Ecto neural progenitor cell (in vitro differentiated cells): ENCODE results near the gene N4BP3.
"Not testable (repeated sequence)": the region's sequence is repeated elsewhere in the genome, so short reads cannot be mapped to it uniquely, and the experiment has no call there.

Source experiments
- DNase-seq: peaks from one replicate; pipeline ENCODE4 v3.0.0-alpha.2; 2018; ENCODE audit warnings: low spot score

N4BP3 gene, protein sequence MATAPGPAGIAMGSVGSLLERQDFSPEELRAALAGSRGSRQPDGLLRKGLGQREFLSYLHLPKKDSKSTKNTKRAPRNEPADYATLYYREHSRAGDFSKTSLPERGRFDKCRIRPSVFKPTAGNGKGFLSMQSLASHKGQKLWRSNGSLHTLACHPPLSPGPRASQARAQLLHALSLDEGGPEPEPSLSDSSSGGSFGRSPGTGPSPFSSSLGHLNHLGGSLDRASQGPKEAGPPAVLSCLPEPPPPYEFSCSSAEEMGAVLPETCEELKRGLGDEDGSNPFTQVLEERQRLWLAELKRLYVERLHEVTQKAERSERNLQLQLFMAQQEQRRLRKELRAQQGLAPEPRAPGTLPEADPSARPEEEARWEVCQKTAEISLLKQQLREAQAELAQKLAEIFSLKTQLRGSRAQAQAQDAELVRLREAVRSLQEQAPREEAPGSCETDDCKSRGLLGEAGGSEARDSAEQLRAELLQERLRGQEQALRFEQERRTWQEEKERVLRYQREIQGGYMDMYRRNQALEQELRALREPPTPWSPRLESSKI

DNA sequence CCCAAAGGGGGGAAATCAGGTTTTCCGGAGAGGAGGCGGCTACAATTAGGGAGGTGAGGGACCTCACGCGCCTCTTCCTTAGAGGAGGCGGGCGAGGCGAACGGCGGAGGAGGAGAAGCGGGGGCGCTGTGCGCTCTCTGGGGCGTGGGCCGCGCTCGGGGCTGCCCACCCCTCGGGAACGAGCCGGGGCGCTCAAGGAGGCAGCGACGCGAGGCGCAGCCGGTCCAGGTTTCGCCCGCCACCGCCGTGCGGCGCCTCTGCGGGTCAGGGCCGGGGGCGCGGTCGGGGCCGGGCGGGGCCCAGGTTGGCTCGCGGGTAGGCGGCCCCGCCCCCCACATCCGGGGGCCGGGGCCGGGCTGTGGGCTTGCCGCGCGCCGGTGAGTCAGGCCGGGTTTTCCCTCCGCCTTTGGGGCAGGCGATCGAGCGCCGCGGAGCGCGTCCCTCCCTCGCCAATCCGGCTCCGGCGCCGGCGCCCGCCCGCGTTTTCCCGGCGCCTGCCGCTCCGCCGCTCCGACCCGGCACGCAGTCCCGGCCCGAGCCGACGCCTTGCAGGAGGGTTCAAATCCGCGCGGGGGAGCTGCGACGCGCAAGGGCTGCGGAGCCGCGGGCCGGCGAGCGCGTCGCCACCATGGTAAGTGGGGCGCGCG is at the start of gene N4BP3:
TSS of gene N4BP3 (plus strand) at position 392 of the 647 bp plus-strand sequence. CDS start 6,052 bp downstream, outside the sequence.
- peak; percentile 93 for DNase-seq

DNA sequence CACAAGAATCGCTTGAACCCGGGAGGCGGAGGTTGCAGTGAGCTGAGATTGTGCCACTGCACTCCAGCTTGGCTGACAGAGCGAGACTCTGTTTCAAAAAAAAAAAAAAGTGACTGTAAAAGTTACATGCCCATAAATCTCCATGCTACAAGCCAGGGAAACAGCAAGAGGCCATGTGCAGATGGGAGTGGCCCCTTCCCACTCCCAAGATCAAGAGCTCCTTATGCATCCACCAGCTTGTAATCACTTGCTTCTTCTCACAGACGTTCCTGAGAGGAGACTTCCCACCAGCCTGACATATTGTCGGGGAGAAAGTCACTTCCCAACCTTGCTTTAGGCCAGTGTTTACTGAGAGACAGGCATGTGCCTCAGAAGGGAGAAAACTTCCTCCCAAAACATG is 45.6 kb upstream of the N4BP3 start:
- no peak for DNase-seq

DNA sequence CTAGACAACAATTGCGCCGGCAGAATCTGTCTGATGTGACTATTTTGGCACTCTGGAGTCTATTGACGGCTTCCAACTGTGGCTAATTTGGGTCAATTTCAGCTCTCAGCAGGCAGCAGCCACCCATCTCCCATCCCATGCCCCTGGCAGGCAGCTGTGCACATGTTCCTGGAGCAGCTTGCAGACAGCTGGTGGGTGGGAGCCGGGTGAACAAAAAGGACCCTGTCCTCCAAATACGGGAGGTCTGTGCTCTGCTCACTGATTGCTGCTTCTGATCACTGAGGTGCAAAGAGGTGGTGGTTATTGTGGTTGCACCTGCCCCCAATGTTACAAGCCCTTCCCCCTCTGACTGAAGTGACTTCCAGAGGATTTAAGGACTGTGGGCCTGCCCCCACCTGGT is 45.0 kb upstream of the N4BP3 start:
- no peak for DNase-seq

DNA sequence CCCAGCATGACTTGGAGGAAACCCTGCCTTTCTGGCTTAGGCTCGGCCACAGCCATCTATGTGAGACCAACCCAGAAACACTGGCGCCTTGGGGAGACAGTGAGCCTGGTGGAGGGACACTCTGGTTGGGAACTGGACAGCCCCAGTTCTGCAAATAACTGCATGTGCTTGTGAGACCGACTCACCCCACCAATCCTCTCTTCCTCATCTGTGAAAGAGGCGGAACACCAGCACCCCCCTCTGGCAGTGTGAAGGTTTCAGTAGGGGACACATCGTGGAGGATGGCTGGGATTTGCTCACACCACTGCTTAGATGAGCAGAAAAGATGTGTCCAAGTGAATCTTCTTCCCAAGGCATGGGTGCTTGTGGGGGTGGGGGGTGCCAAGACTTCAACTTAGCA is 43.4 kb upstream of the N4BP3 start:
- peak; percentile 69 for DNase-seq

DNA sequence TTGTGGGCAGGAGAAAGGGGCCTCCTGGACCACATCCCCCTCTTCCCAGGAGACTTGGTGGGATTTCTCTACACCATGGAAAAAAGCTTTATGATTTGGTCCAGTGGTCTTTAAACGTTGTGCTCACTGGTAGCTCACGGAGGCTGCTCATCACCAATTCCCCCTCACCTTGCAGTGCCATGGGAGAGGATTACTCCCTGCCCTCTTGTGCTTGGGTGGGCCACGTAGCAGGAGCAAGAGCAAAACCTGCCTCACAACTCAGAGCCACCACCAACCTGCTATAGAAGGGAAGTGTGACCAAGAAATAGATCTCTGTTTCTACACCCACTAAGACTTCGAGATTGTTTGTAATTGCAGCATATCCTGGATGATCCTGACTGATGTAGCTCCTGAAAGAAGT is 42.2 kb upstream of the N4BP3 start:
- DNase-seq: no peak

DNA sequence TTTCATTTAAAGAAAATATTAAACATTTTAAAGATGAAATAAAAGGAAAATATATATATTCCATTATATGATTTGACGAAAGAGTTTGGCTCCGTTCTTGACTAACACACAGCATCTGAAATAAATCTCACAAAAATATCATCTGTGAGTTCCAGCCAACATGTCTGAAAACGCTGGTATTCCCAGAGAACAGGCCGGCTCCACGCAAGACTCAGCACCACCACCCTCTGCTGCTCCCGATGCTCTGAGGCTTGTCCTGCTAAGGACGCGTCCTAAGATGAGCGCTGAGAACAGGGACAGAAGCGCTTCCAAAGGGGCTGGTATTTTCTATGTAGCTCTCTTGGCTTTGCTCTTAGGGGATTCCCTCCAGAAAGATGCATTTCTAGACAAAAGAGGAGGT is 40.6 kb upstream of the N4BP3 start:
- DNase-seq: no peak

DNA sequence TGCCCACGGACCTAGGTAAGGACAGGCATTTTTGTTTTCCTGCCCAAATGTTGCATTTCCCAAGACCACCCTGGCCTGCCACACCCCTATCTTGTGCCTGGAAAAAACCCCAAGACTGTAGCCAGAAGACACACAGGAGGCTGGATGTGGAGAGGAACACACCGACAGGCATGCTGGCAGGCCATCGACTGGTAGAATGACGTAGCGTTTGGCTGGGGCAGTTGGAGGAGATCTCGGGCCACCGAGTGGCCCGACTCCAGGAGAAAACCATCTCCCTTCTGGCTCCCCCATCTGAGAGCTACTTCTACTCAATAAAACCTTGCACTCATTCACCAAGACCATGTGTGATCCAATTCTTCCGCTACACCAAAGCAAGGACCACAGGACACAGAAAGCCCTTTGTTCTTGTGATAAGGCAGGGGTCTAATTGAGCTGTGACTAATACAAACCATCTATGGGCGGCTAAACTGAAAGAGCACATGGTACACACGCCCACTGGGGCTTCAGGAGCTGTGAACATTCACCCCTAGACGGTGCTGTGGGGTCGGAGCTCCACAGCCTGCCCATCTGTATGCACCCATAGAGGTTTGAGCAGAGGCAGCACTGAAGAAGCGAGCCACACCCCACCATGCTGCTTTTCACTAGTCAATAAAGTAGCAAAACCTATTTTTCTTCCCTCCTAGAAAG is 38.9 kb upstream of the N4BP3 start:
- DNase-seq: no peak

DNA sequence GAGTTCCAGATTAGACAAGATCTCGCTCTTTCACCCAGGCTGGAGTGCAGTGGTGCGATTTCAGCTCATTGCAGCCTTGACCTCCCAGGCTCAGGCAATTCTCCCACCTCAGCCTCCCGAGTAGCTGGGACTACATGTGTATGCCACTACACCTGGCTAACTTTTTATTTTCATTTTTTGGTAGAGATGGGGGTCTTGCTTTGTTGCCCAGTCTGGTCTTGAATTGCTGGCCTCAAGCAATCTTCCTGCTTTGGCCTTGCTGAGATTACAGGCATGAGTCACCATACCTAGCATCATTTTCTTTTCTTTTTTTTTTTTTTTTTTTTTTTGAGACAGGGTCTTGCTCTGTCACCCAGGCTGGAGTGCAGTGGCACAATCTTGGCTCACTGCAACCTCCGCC is 36.4 kb upstream of the N4BP3 start:
- DNase-seq: not testable (repeated sequence)

DNA sequence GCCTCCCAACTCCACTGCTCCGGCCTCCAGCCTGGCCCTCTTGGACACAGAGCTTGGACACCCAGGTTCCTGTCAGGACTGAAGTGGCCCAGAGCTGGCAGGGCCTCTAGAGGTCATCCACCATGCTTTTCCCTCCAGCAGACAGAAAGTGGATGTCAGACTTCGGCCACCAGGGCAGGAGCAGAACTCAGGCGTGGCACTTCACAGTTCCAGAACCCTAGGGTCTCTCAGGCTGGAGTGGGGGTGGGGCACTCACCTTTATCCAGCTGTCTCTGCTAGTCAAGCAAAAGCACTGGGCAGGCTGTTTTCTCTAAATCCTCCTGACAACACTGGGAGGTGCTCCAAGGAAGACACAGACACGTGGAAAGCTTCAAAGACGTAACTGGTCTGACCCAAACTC is 35.6 kb upstream of the N4BP3 start:
- no peak for DNase-seq

DNA sequence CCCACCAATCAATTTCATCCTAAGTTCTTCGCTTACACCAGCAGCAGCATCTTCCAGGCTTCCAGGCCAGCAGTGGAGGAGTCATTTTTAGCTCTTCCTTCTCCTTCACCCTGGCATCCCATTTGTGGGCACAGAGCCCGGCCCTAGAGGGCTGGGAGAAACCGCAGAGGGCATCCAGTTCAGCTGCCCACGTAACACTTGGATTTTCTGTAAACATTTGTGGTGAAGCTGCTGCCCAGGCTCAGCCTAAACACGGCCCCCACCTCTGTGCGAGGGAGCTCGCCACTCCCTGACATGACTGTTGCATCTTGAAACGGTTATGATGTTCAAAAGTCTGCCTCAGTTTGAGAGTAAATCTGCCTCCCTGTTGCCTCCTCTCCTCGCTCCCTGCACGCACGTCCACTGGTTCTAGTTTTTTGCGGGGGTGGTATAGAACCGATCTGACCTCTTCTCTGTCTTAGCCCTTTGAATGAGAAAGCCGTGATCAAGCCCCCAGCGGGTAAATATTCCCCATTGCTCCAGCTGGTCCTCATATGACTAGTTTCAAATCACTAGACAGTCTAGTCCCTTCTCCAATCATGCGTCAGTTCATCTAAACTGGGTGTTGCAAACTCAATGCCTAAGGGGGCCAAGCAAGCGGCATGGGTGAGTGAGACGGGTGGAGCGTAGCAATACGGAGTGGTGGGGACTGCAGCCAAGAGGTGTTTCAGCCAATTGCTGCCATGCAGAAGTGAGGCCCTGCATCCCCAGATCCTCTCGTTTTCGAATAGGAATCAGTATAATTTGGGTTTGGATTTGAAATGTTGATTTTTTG is 34.9 kb upstream of the N4BP3 start:
- no peak for DNase-seq

DNA sequence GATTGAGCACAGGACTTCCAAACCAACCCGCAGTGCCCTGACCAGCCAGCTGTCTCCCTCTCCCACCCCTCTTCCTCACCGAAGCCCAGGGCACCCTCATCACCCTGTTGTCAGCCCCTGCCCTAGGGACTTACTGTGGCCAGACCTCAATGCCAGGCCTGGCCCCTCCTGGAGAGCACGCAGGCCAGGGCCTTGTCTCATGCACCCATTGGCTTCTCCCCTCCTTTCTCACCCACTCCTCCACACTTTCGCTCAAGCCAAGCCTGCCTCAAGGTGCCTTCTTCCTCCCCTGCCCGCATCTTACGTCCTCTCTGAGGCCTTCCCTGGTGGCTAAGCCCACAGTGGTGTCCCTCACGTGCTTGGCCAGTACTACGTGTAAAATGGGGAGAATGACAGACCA is 33.3 kb upstream of the N4BP3 start:
- DNase-seq: no peak

DNA sequence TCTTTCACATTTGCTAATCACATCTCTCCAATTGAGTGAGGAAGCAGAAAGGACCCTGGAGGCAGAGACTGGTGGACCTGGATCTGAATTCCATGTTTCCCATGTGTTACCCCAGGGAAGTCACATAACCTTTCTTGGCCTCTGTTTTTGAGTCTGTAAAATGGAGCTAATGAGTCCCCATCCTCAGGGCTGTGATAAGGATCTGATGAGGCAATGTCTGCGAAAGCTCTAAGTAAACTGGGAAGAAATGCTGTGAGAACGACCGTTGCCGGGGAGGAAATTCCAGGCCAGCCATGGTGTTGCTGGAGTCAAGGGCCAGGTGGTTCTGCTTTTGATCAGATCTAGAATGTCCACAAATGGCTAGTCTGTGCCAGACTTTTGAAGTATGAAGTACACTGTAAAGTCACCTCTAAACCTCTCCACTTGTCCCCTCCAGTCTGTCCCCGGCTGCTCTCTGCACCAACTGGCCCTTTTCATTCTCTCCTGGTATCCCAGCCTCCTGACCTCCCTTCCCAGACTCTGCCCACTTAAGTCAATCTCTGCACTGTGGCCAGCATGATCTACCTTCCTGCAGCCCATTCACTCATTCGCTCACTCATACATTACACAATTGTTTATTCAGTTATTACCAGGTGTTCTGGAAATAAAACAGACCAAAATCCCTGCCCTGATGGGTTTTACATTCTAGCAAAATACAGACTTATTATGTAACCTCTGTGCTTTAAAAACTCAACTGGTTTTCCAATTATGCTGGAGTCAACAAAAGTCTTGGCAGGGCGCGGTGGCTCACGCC is 32.5 kb upstream of the N4BP3 start:
- DNase-seq: no peak

DNA sequence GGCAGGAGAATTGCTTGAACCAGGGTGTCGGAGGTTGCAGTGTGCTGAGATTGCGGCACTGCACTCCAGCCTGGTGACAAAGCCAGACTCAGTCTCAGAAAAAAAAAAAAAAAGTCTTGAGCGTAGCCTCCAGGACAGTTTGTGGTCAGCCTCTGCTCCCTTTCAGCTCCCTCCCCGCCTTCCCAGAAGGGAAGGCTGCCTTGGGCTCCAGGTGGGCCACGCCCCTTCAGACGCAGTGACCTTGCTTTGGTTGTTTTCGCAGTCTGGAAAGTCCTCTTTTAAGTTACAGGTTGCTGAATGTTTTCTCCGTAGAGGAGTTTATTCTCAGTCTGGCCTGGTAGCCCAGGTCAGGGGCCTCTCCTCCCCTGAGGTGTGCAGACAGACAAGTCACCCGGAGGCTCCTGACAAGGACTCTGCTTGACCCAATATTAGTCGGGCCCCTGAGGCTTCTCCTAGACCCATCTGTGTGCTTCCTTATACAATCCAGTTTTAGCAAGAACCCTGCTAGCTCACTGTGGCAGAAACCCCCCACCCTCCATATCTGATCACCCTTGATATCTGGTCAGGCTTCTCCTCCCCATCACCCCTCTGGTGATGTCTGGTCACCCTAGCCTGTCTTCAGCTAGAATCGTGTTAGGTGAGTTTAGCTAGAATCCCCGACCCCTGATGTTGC is 31.6 kb upstream of the N4BP3 start:
- no peak for DNase-seq

DNA sequence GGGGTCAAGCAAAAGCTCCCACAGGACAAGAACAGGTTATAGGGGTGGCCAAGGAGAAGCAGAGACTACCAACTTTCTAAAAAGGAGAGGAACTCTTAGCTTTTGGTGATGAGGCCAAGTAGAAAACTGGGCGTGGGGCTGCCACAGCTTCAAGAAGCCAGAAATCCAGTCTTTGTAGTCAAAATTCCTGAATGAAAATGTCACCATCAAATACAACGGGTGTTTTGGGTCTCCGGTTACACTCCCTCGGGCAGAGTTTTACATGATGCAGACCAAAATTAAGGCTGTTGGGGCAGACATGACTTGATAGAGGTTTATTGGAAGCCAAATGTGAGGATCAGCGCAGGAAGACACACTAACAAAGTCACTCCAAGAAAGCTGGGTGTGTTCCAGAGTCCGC is 29.4 kb upstream of the N4BP3 start:
- no peak for DNase-seq

DNA sequence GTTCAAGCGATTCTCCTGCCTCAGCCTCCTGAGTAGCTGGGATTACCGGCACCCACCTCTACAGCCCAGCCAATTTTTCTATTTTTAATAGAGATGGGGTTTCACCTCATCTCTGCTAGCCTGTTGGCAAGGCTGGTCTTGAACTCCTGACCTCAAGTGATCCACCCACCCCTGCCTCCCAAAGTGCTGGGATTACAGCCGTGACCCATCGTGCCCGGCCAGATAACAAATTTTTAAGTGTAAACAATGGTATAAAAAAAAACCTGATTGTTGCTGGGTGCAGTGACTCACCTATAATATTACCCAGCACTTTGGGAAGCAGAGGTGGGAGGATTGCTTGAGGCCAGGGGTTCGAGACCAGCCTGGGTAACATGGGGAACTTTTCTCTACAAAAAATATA is 28.0 kb upstream of the N4BP3 start:
- no peak for DNase-seq

DNA sequence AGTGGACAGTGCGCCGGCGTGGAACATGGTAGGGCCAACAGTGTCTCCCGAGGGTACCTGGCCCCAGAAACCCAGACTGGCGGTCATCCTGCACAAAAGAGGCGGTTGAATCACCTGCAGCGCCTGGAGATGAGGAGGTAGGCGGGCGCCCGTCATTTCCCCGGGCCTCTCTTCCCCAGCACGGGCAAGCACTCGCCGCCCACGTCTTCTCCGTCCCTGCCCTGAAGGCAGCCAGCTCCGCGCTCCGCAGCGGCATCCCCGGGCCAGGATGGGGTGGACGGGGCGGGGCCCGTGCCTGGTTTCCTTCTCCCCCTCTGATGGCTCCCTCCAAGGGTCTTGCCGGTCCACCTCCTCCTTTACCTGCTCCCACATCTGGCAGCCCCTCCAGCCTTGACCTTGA is 27.1 kb upstream of the N4BP3 start:
- no peak for DNase-seq

DNA sequence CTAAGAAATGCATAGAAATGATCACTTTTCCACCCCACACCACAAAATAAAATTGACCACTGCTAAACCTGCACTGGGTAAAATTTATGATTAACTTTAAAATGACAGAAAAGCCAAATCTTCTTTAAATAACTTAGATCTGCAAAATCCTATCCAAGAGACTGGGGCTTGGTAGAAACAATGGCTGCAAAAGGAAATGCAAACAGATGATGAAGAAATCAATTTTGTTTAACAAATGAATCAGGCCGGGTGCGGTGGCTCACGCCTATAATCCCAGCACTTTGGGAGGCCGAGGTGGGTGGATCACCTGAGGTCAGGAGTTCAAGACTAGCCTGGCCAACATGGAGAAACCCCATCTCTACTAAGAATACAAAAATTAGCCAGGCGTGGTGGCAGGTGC is 26.1 kb upstream of the N4BP3 start:
- not testable (repeated sequence) for DNase-seq

DNA sequence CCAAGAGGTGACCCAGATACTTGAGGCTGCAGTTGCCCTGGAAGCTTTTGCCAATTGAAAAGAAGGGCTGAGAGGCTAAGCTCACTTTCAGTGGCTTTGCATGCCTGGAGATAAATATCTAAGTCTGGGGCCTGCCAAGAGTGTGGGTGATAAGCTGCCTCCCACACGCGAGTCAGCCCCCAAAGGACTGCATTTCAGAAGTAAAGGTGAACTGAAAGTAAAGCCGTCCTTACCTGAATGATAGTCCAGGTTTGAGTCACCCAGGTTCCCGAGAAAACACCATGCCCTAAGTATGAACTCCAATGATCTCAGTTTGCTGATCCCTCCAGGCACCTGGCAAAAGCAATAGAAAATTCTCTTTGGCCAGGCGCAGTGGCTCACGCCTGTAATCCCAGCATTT is 22.5 kb upstream of the N4BP3 start:
- no peak for DNase-seq

DNA sequence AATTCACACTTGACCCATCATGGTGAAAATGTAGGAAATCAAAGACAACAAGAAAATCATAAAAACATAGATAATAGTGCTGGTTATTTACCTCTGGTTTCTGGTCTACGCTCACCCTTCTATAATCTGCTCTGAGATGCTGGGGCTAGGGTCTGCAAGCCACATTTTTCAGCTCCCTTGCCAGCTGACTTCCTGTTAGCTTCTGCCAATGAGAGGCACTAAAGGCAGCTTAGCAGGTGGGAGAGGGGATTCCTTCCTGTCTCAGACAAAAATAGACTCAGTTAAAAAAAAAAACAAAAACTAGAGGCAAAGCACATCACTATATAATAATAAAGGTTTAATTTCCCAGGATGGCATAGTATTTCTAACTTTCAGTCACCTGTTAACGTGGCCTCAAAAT is 20.2 kb upstream of the N4BP3 start:
- DNase-seq: no peak

DNA sequence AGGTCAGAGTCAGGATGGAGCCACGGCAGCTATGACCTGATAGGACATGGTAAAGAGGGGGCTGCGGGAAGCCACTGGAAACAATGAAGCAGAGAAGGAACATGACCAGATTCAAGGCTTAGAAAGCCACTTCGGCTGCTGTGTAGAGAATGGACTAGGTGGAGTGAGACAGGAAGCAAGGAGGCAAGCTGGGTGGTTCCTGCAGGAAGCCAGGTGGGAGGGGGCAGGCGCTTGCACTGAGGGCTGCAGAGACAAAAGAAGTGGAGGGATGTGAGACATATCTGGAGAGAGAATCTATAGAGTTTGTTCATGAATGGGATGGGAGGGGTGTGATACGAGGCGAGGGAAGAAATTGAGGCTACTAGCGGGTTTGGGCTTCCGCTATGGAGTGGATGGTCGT is 19.0 kb upstream of the N4BP3 start:
- no peak for DNase-seq

DNA sequence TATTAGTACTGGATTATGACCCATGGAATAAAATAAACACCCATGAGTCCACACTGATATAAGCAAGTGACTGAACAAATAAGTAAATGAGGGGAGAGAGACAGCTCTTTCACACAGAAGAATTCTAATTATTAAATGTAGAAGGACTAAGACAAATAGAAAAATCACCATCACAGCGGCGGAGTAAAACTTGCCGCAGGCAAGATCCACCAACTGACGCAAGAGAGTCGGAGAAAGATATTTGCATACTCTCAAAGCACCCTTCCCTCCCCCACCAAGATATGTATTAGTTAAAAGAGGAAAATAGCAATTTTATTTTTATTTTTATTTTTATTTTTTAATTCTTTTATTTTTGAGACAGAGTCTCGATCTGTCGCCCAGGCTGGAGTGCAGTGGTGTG is 14.6 kb upstream of the N4BP3 start:
- no peak for DNase-seq
